Activated B cell treated with CpG ODN at 0.5 μM for 24 hours (primary cell): ENCODE measurements around the gene HS6ST3. TPM values are rescaled to one million over a fixed set of nuclear protein-coding genes. Genes with fewer than 3 reads are reported as not detected.

Experiments
- ATAC-seq: fragments of 200-7000 bp; cut with Tn5 transposase; one replicate; pipeline ENCODE4 v1.10.0; 2021; ENCODE audit warnings: low read depth, mild to moderate bottlenecking, moderate library complexity
- CTCF ChIA-PET: fragments of 350-600 bp; sonication (Branson Sonifier 250); formaldehyde crosslinking; loops from one replicate; lab custom pipeline; 2021; ENCODE audit warnings: antibody characterized with exemption; lab: Charles Lee
- POLR2A ChIA-PET: fragments of 350-600 bp; sonication (Branson Sonifier 250); formaldehyde crosslinking; loops from one replicate; lab custom pipeline; 2021; ENCODE audit warnings: antibody characterized with exemption; lab: Charles Lee
- DNase-seq: peaks from one replicate; pipeline ENCODE4 v3.0.0; 2022
- H3K27ac Mint-ChIP-seq: one replicate; pipeline ENCODE4 v1.8.0; 2020; ENCODE audit warnings: mixed read lengths
- H3K27me3 Mint-ChIP-seq: one replicate; pipeline ENCODE4 v1.8.0; 2021; ENCODE audit warnings: mixed read lengths
- H3K36me3 Mint-ChIP-seq: one replicate; pipeline ENCODE4 v1.8.0; 2021; ENCODE audit warnings: low read depth, mixed read lengths
- H3K4me1 Mint-ChIP-seq: one replicate; pipeline ENCODE4 v1.8.0; 2021; ENCODE audit warnings: mixed read lengths
- H3K4me3 Mint-ChIP-seq: one replicate; pipeline ENCODE4 v1.8.0; 2020; ENCODE audit warnings: mild to moderate bottlenecking, mixed read lengths
- H3K9me3 Mint-ChIP-seq: one replicate; pipeline ENCODE4 v1.8.0; 2020; ENCODE audit warnings: mixed read lengths
- CTCF ChIP-seq: fragments of 200-600 bp; IDR thresholded peaks from one replicate; pipeline ENCODE4 v1.8.0; 2022; ENCODE audit warnings: antibody characterized with exemption, mild to moderate bottlenecking
- intact Hi-C: fragments of 100-400 bp; cut with micrococcal nuclease; formaldehyde crosslinking; loops from one replicate; pipeline ENCODE4 v1.15.1; 2024
- total RNA-seq: library from RNA; stranded (reverse); gene quantifications from 2 replicates; pipeline ENCODE4 v1.2.3, GENCODE V29; 2022

Gene HS6ST3
- total RNA-seq, 1 donor from 2014 or later = not detected

- CTCF ChIA-PET = no interaction called here
Measured at GRCh38 chr13:96072392-96072791, 17.5 kb upstream of the HS6ST3 start.

GRCh38 chr13:96075953-96076543, 13.9 kb upstream of the HS6ST3 start:
- Mint-ChIP-seq H3K4me1 (no peaks in the 10 kb centered on the region), H3K27ac (no peak overlapping the region), H3K4me3 (no peak overlapping the region), H3K9me3 (peaks cover 2% of the 10 kb centered on the region), H3K36me3 (no peaks in the 10 kb centered on the region), H3K27me3 (peaks cover 10% of the 10 kb centered on the region)
- no peak for DNase-seq
- no peak for ATAC-seq
- no peak for TF ChIP-seq CTCF
- intact Hi-C loops = no loop called here
- POLR2A ChIA-PET = no interaction called here
- CTCF ChIA-PET = interaction anchor here (1.3 kb wide), 1 partner anchor 56 kb away, joined by 3 read pairs; no protein-coding TSS in a partner anchor

More at GRCh38 chr13:96072392-96072791, 17.5 kb upstream of the HS6ST3 start:
- DNase-seq (no peak), ATAC-seq (no peak)
- no peak overlapping the region for H3K27ac Mint-ChIP-seq
- POLR2A ChIA-PET = no interaction called here
- H3K27me3 Mint-ChIP-seq = peaks cover 5% of the 10 kb centered on the region
- intact Hi-C loops = no loop called here
- H3K4me3 Mint-ChIP-seq = no peak overlapping the region
- no peaks in the 10 kb centered on the region for H3K4me1 Mint-ChIP-seq
- H3K9me3 Mint-ChIP-seq = peaks cover 9% of the 10 kb centered on the region
- no peak for TF ChIP-seq CTCF
- no peaks in the 10 kb centered on the region for H3K36me3 Mint-ChIP-seq

- Mint-ChIP-seq H3K4me3 (no peak overlapping the region), H3K36me3 (no peaks in the 10 kb centered on the region), H3K27ac (no peak overlapping the region), H3K4me1 (no peaks in the 10 kb centered on the region), H3K27me3 (peaks cover 10% of the 10 kb centered on the region), H3K9me3 (no peaks in the 10 kb centered on the region)
- TF ChIP-seq CTCF = no peak
- ChIA-PET POLR2A (no interaction called here), CTCF (no interaction called here)
- no peak for DNase-seq
- no peak for ATAC-seq
- intact Hi-C loops = no loop called here
Measured at GRCh38 chr13:96080676-96081075, 9.2 kb upstream of the HS6ST3 start.

- H3K9me3 Mint-ChIP-seq = no peaks in the 10 kb centered on the region
- H3K27me3 Mint-ChIP-seq = peaks cover 10% of the 10 kb centered on the region
- intact Hi-C loops = no loop called here
Measured at GRCh38 chr13:96081888-96082287, 8.0 kb upstream of the HS6ST3 start.

GRCh38 chr13:96082640-96083039, 7.3 kb upstream of the HS6ST3 start:
- ATAC-seq (no peak), DNase-seq (no peak)
- intact Hi-C loops = no loop called here
- no peaks in the 10 kb centered on the region for H3K4me1 Mint-ChIP-seq
- H3K27me3 Mint-ChIP-seq = peaks cover 14% of the 10 kb centered on the region
- H3K4me3 Mint-ChIP-seq = no peak overlapping the region
- H3K27ac Mint-ChIP-seq = no peak overlapping the region
- CTCF ChIA-PET = no interaction called here
- no peaks in the 10 kb centered on the region for H3K36me3 Mint-ChIP-seq
- no peak for TF ChIP-seq CTCF
- no peaks in the 10 kb centered on the region for H3K9me3 Mint-ChIP-seq
- POLR2A ChIA-PET = no interaction called here

More at GRCh38 chr13:96081888-96082287, 8.0 kb upstream of the HS6ST3 start:
- Mint-ChIP-seq H3K4me3 (no peak overlapping the region), H3K36me3 (no peaks in the 10 kb centered on the region), H3K27ac (no peak overlapping the region), H3K4me1 (no peaks in the 10 kb centered on the region)
- no peak for ATAC-seq
- no peak for DNase-seq
- no peak for TF ChIP-seq CTCF
- ChIA-PET CTCF (no interaction called here), POLR2A (no interaction called here)
